RPMI8226 (cell line): ENCODE data around the gene COPS7A.

ENCODE experiments used
- DNase-seq: peaks from one replicate; pipeline ENCODE4 v3.0.0-alpha.2; 2015

Gene COPS7A

GRCh38 chr12:6723607-6724408, at the start of gene COPS7A:
COPS7A (plus strand) TSS chr12:6724046; CDS start chr12:6724657, 611 bp downstream.
- DNase-seq: peak; percentile 100

- no peak for DNase-seq
These were observed 46.9 kb upstream of the COPS7A start for GRCh38 chr12:6676962-6677361.

GRCh38 chr12:6684609-6685008, 39.2 kb upstream of the COPS7A start:
- DNase-seq: peak; percentile 63

- DNase-seq: no peak
These were observed 38.0 kb upstream of the COPS7A start for GRCh38 chr12:6685814-6686213.

- DNase-seq: peak; percentile 49
These were observed 35.3 kb upstream of the COPS7A start for GRCh38 chr12:6688543-6688998.

- peak; percentile 99 for DNase-seq
These were observed 34.6 kb upstream of the COPS7A start, which contains the start of gene ZNF384 for GRCh38 chr12:6688999-6689882. ZNF384 (minus strand) TSS chr12:6689375; CDS start chr12:6679520, 9,855 bp downstream.

- no peak for DNase-seq
These were observed 32.4 kb upstream of the COPS7A start for GRCh38 chr12:6691473-6691872.

- DNase-seq: no peak
These were observed 31.0 kb upstream of the COPS7A start for GRCh38 chr12:6692888-6693287.

GRCh38 chr12:6693832-6694355, 30.0 kb upstream of the COPS7A start:
- DNase-seq: no peak

GRCh38 chr12:6694701-6695100, 29.1 kb upstream of the COPS7A start:
- DNase-seq: no peak

GRCh38 chr12:6695313-6696045, 28.4 kb upstream of the COPS7A start:
- DNase-seq: no peak

- DNase-seq: peak; percentile 50
These were observed 26.9 kb upstream of the COPS7A start for GRCh38 chr12:6696690-6697583.

- peak; percentile 31 for DNase-seq
These were observed 26.1 kb upstream of the COPS7A start for GRCh38 chr12:6697584-6698351.

GRCh38 chr12:6698352-6699046, 25.3 kb upstream of the COPS7A start:
- no peak for DNase-seq

GRCh38 chr12:6699259-6699988, 24.4 kb upstream of the COPS7A start:
- DNase-seq: no peak

GRCh38 chr12:6699989-6700645, 23.7 kb upstream of the COPS7A start:
- no peak for DNase-seq

GRCh38 chr12:6700646-6701051, 23.2 kb upstream of the COPS7A start, which contains the start of gene PIANP:
PIANP (minus strand) TSS chr12:6700815; CDS start chr12:6698061, 2,754 bp downstream.
- peak; percentile 29 for DNase-seq

- DNase-seq: no peak
These were observed 22.6 kb upstream of the COPS7A start for GRCh38 chr12:6701078-6701768.
